HEK293 (cell line): ENCODE measurements around the gene APEX1.

Source experiments
- BCL6B ChIP-seq: fragments of 450-650 bp; formaldehyde crosslinking; IDR thresholded peaks from 2 replicates; pipeline ENCODE4 v1.5.1; 2017; ENCODE audit warnings: missing biosample characterization, missing genetic modification characterization
- KLF16 ChIP-seq: fragments of 450-650 bp; formaldehyde crosslinking; IDR thresholded peaks from 2 replicates; pipeline ENCODE4 v1.5.1; 2017; ENCODE audit warnings: missing biosample characterization, missing genetic modification characterization
- KLF8 ChIP-seq: fragments of 450-650 bp; formaldehyde crosslinking; IDR thresholded peaks from 2 replicates; pipeline ENCODE4 v1.5.1; 2016; ENCODE audit warnings: missing biosample characterization, missing genetic modification characterization
- PRDM10 ChIP-seq: fragments of 450-650 bp; formaldehyde crosslinking; IDR thresholded peaks from 2 replicates; pipeline ENCODE4 v1.5.1; 2016; ENCODE audit warnings: missing biosample characterization, missing genetic modification characterization
- SCRT2 ChIP-seq: fragments of 450-650 bp; formaldehyde crosslinking; IDR thresholded peaks from 2 replicates; pipeline ENCODE4 v1.5.1; 2016; ENCODE audit warnings: missing biosample characterization, missing genetic modification characterization
- TSHZ1 ChIP-seq: fragments of 450-650 bp; formaldehyde crosslinking; IDR thresholded peaks from 2 replicates; pipeline ENCODE4 v1.5.1; 2016; ENCODE audit warnings: missing biosample characterization, missing genetic modification characterization, borderline replicate concordance
- ZBTB10 ChIP-seq: fragments of 450-650 bp; formaldehyde crosslinking; IDR thresholded peaks from 2 replicates; pipeline ENCODE4 v1.5.1; 2016; ENCODE audit warnings: missing biosample characterization, missing genetic modification characterization
- ZBTB21 ChIP-seq: fragments of 450-650 bp; formaldehyde crosslinking; IDR thresholded peaks from 2 replicates; pipeline ENCODE4 v1.5.1; 2017; ENCODE audit warnings: missing biosample characterization, missing genetic modification characterization
- ZBTB6 ChIP-seq: fragments of 450-650 bp; formaldehyde crosslinking; IDR thresholded peaks from 2 replicates; pipeline ENCODE4 v1.5.1; 2017; ENCODE audit warnings: missing biosample characterization, missing genetic modification characterization
- ZNF10 ChIP-seq: fragments of 450-650 bp; formaldehyde crosslinking; IDR thresholded peaks from 2 replicates; pipeline ENCODE4 v1.5.1; 2017; ENCODE audit warnings: missing biosample characterization, missing genetic modification characterization
- ZNF121 ChIP-seq: fragments of 450-650 bp; formaldehyde crosslinking; IDR thresholded peaks from 2 replicates; pipeline ENCODE4 v1.5.1; 2016; ENCODE audit warnings: missing biosample characterization, missing genetic modification characterization
- ZNF157 ChIP-seq: fragments of 450-650 bp; formaldehyde crosslinking; IDR thresholded peaks from 2 replicates; pipeline ENCODE4 v1.5.1; 2016; ENCODE audit warnings: missing biosample characterization, missing genetic modification characterization
- ZNF174 ChIP-seq: fragments of 450-650 bp; formaldehyde crosslinking; IDR thresholded peaks from 2 replicates; pipeline ENCODE4 v1.5.0; 2017; ENCODE audit warnings: missing biosample characterization, mild to moderate bottlenecking, missing genetic modification characterization
- ZNF221 ChIP-seq: fragments of 450-650 bp; formaldehyde crosslinking; IDR thresholded peaks from 2 replicates; pipeline ENCODE4 v1.5.1; 2017; ENCODE audit warnings: missing biosample characterization, missing genetic modification characterization, borderline replicate concordance
- ZNF23 ChIP-seq: fragments of 450-650 bp; formaldehyde crosslinking; IDR thresholded peaks from 2 replicates; pipeline ENCODE4 v1.5.1; 2016; ENCODE audit warnings: missing biosample characterization, missing genetic modification characterization, borderline replicate concordance
- ZNF26 ChIP-seq: fragments of 450-650 bp; formaldehyde crosslinking; IDR thresholded peaks from 2 replicates; pipeline ENCODE4 v1.5.1; 2016; ENCODE audit warnings: missing biosample characterization, missing genetic modification characterization
- ZNF302 ChIP-seq: fragments of 450-650 bp; formaldehyde crosslinking; IDR thresholded peaks from 2 replicates; pipeline ENCODE4 v1.5.1; 2016; ENCODE audit warnings: missing biosample characterization, missing genetic modification characterization, low read depth
- ZNF341 ChIP-seq: fragments of 450-650 bp; formaldehyde crosslinking; IDR thresholded peaks from 2 replicates; pipeline ENCODE4; 2016; ENCODE audit warnings: low read depth, missing biosample characterization, missing genetic modification characterization
- ZNF350 ChIP-seq: fragments of 450-650 bp; formaldehyde crosslinking; IDR thresholded peaks from 2 replicates; pipeline ENCODE4 v1.5.0; 2017; ENCODE audit warnings: missing biosample characterization, mild to moderate bottlenecking, missing genetic modification characterization
- ZNF354C ChIP-seq: fragments of 450-650 bp; formaldehyde crosslinking; IDR thresholded peaks from 2 replicates; pipeline ENCODE4 v1.5.1; 2016; ENCODE audit warnings: missing biosample characterization, missing genetic modification characterization, low read depth, borderline replicate concordance
- ZNF48 ChIP-seq: fragments of 450-650 bp; formaldehyde crosslinking; IDR thresholded peaks from 2 replicates; pipeline ENCODE4 v1.5.1; 2016; ENCODE audit warnings: missing biosample characterization, missing genetic modification characterization
- ZNF585B ChIP-seq: fragments of 450-650 bp; formaldehyde crosslinking; IDR thresholded peaks from 2 replicates; pipeline ENCODE4 v1.5.1; 2016; ENCODE audit warnings: missing biosample characterization, missing genetic modification characterization
- ZNF639 ChIP-seq: fragments of 450-650 bp; formaldehyde crosslinking; IDR thresholded peaks from 2 replicates; pipeline ENCODE4 v1.5.1; 2016; ENCODE audit warnings: missing biosample characterization, missing genetic modification characterization

The APEX1 gene

GRCh38 chr14:20454516-20455354 lies at the start of gene APEX1, which contains the start of gene OSGEP (continued):
- TF ChIP-seq ZBTB10 (tag by site-specific recombination): peak; percentile 80
- peak; percentile 71 for TF ChIP-seq ZNF639 (tag by site-specific recombination)
- TF ChIP-seq ZNF23 (tag by site-specific recombination): no peak
- TF ChIP-seq ZNF350 (tag by site-specific recombination): no peak
- TF ChIP-seq ZNF221 (tag by site-specific recombination): no peak
- TF ChIP-seq SCRT2: 0 out of 2 replicates have a peak, but pooled peaks have one; percentile 12
- TF ChIP-seq ZNF585B (tag by site-specific recombination): no peak
- no peak for TF ChIP-seq BCL6B
- TF ChIP-seq ZNF48 (tag by site-specific recombination): no peak
- peak; percentile 91 for TF ChIP-seq ZNF341 (tag by site-specific recombination)
- TF ChIP-seq ZBTB21 (tag by site-specific recombination): peak; percentile 55; the same call in 1 of the 2 replicates
- peak; percentile 67 for TF ChIP-seq ZNF10 (tag by site-specific recombination)
- TF ChIP-seq KLF8 (tag by site-specific recombination): peak; percentile 6
- TF ChIP-seq TSHZ1 (tag by site-specific recombination): no peak; the same call in 1 of the 2 replicates
- TF ChIP-seq ZBTB6 (tag by site-specific recombination): no peak
- TF ChIP-seq ZNF26 (tag by site-specific recombination): no peak
- no peak for TF ChIP-seq ZNF157 (tag by site-specific recombination)
- peak; percentile 93 for TF ChIP-seq KLF16 (tag by site-specific recombination)
- no peak for TF ChIP-seq ZNF354C (tag by site-specific recombination)
- no peak for TF ChIP-seq ZNF121 (tag by site-specific recombination)
- no peak for TF ChIP-seq ZNF174 (tag by site-specific recombination)
- TF ChIP-seq ZNF302 (tag by site-specific recombination): no peak
- TF ChIP-seq PRDM10: no peak; the same call in none of the 2 replicates
